ENCODE results near the gene MYL3. TPM values are rescaled to one million over a fixed set of nuclear protein-coding genes. Genes with fewer than 3 reads are reported as not detected.

Gene MYL3
- total RNA-seq, 3 donors from 2014 or later = 5.9 to 8.5 (median 6.2) TPM

- intact Hi-C loops (cut with DNase I; ENCODE audit: low total_unique reads) = no loop called here
- no peaks in the 10 kb centered on the region for H3K27me3 ChIP-seq
- H3K9me3 ChIP-seq = no peaks in the 10 kb centered on the region
- peak overlapping the region in 1 of 3 donors; percentile 39 for H3K4me3 ChIP-seq
- H3K27ac ChIP-seq = no peak overlapping the region
- DNase-seq (ENCODE audit: low spot score in 2 of 2) = no peak
- peaks cover 2 to 14% of the 10 kb centered on the region in 2 donors for H3K4me1 ChIP-seq
- no peak for TF ChIP-seq POLR2A (IDR thresholded peaks at IDR 0.05)
- no peak for TF ChIP-seq CTCF (IDR thresholded peaks at IDR 0.05)
- H3K36me3 ChIP-seq = no peaks in the 10 kb centered on the region
Observed at GRCh38 chr3:46908986-46909534, 45.8 kb upstream of the MYL3 start.

GRCh38 chr3:46908294-46908985, 45.2 kb upstream of the MYL3 start:
- DNase-seq (ENCODE audit: low spot score in 2 of 2) = no peak
- H3K27ac ChIP-seq = peak overlapping the region in 1 of 2 donors; percentile 2
- H3K4me1 ChIP-seq = peaks cover 2 to 14% of the 10 kb centered on the region in 2 donors
- peak in 2 of 3 donors; percentile 20 to 48 for TF ChIP-seq CTCF (IDR thresholded peaks at IDR 0.05)
- TF ChIP-seq POLR2AphosphoS5 (IDR thresholded peaks at IDR 0.05) = peak in 1 of 3 donors; percentile 14
- TF ChIP-seq POLR2A (IDR thresholded peaks at IDR 0.05) = no peak
- no peaks in the 10 kb centered on the region for H3K9me3 ChIP-seq
- intact Hi-C loops (cut with DNase I; ENCODE audit: low total_unique reads) = no loop called here
- no peaks in the 10 kb centered on the region for H3K27me3 ChIP-seq
- H3K36me3 ChIP-seq = no peaks in the 10 kb centered on the region
- H3K4me3 ChIP-seq = peak overlapping the region in 1 of 3 donors; percentile 44

GRCh38 chr3:46907960-46908293, 44.7 kb upstream of the MYL3 start:
- peak overlapping the region in 1 of 2 donors; percentile 2 for H3K27ac ChIP-seq
- intact Hi-C loops (cut with DNase I; ENCODE audit: low total_unique reads) = no loop called here
- H3K36me3 ChIP-seq = no peaks in the 10 kb centered on the region
- H3K9me3 ChIP-seq = no peaks in the 10 kb centered on the region
- TF ChIP-seq CTCF (IDR thresholded peaks at IDR 0.05) = peak in 1 of 3 donors; percentile 51
- TF ChIP-seq POLR2AphosphoS5 (IDR thresholded peaks at IDR 0.05) = no peak
- DNase-seq (ENCODE audit: low spot score in 2 of 2) = no peak
- H3K27me3 ChIP-seq = no peaks in the 10 kb centered on the region
- peaks cover 2 to 14% of the 10 kb centered on the region in 2 donors for H3K4me1 ChIP-seq
- H3K4me3 ChIP-seq = no peak overlapping the region

GRCh38 chr3:46907271-46907670, 44.0 kb upstream of the MYL3 start:
- intact Hi-C loops (cut with DNase I; ENCODE audit: low total_unique reads) = no loop called here
- Histone ChIP-seq H3K27ac (no peak overlapping the region), H3K36me3 (no peaks in the 10 kb centered on the region), H3K27me3 (no peaks in the 10 kb centered on the region), H3K4me1 (peaks cover 2 to 14% of the 10 kb centered on the region in 2 donors), H3K9me3 (no peaks in the 10 kb centered on the region), H3K4me3 (no peak overlapping the region)
- DNase-seq (ENCODE audit: low spot score in 2 of 2) = no peak
- TF ChIP-seq POLR2AphosphoS5 (IDR thresholded peaks at IDR 0.05) (no peak), CTCF (IDR thresholded peaks at IDR 0.05) (no peak), POLR2A (IDR thresholded peaks at IDR 0.05) (no peak)

GRCh38 chr3:46906471-46907058, 43.3 kb upstream of the MYL3 start:
- TF ChIP-seq POLR2AphosphoS5 (IDR thresholded peaks at IDR 0.05) = no peak
- no peak for TF ChIP-seq CTCF (IDR thresholded peaks at IDR 0.05)
- TF ChIP-seq POLR2A (IDR thresholded peaks at IDR 0.05) = no peak
- peaks cover 2 to 14% of the 10 kb centered on the region in 2 donors for H3K4me1 ChIP-seq
- no peak overlapping the region for H3K4me3 ChIP-seq
- intact Hi-C loops (cut with DNase I; ENCODE audit: low total_unique reads) = no loop called here
- H3K36me3 ChIP-seq = no peaks in the 10 kb centered on the region
- no peak overlapping the region for H3K27ac ChIP-seq
- H3K27me3 ChIP-seq = no peaks in the 10 kb centered on the region
- H3K9me3 ChIP-seq = no peaks in the 10 kb centered on the region
- no peak for DNase-seq (ENCODE audit: low spot score in 2 of 2)

All from breast epithelium (tissue), 4 donors.